ENCODE measurements around the gene CRYBG2.

CRYBG2 gene

GRCh38 chr1:26351590-26352337 is 2.2 kb downstream of the CRYBG2 start:
- H3K9ac ChIP-seq, result no peak overlapping the region
- H3K9me3 ChIP-seq, result no peaks in the 10 kb centered on the region
- H3K4me1 ChIP-seq, result no peaks in the 10 kb centered on the region
- no peaks in the 10 kb centered on the region for H4K20me1 ChIP-seq
- H3K36me3 ChIP-seq, result no peaks in the 10 kb centered on the region
- TF ChIP-seq Cebpa-rat (IDR thresholded peaks at IDR 0.05), result no peak
- H3K4me2 ChIP-seq, result no peak overlapping the region
- H3K27me3 ChIP-seq, result no peaks in the 10 kb centered on the region
- no peak overlapping the region for H3K4me3 ChIP-seq
- no peak overlapping the region for H3K27ac ChIP-seq

GRCh38 chr1:26350701-26351589 is 3.0 kb downstream of the CRYBG2 start:
- Histone ChIP-seq H3K36me3 (no peaks in the 10 kb centered on the region), H3K4me2 (no peak overlapping the region), H3K4me3 (no peak overlapping the region), H3K4me1 (no peaks in the 10 kb centered on the region), H3K9ac (no peak overlapping the region), H3K27ac (no peak overlapping the region), H3K9me3 (no peaks in the 10 kb centered on the region), H4K20me1 (no peaks in the 10 kb centered on the region), H3K27me3 (no peaks in the 10 kb centered on the region)
- TF ChIP-seq Cebpa-rat (IDR thresholded peaks at IDR 0.05), result no peak

DNA sequence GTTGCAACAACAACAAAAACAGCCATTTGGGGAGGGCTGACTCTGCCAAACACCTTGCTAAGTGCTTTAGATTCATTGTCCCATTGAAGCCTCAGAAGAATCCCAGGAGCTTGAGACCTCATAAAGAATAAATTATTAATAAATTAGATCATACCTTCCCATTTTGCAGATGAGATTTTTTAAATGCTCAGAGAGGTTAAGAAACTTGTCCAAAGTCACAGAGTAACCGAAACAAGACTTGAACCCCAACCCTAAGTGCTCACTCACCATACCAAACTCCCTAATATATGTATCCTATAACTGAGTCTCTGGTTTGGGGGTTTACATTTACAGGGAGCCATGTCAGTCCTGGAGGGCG is 3.6 kb downstream of the CRYBG2 start:
- Histone ChIP-seq H4K20me1 (no peaks in the 10 kb centered on the region), H3K27ac (no peak overlapping the region), H3K36me3 (no peaks in the 10 kb centered on the region), H3K4me2 (no peak overlapping the region), H3K27me3 (no peaks in the 10 kb centered on the region), H3K9me3 (no peaks in the 10 kb centered on the region), H3K4me1 (no peaks in the 10 kb centered on the region), H3K9ac (no peak overlapping the region), H3K4me3 (no peak overlapping the region)
- no peak for TF ChIP-seq Cebpa-rat (IDR thresholded peaks at IDR 0.05)

DNA sequence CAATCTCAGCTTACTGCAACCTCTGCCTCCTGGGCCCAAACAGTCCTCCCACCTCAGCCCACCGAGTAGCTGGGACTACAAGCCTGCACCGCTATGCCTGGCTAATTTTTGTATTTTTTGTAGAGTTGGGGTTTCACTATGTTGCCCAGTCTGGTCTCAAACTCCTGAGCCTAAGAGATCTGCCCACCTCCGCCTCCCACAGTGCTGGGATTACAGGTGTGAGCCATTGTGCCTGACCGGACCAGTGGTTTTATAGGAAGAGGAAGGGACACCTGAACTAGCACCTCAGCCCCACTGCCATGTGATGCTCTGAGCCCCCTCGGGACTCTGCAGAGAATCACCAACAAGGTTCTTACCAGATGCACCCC is 4.1 kb downstream of the CRYBG2 start:
- Histone ChIP-seq H3K27ac (no peak overlapping the region), H3K9me3 (no peaks in the 10 kb centered on the region), H3K36me3 (no peaks in the 10 kb centered on the region), H3K27me3 (no peaks in the 10 kb centered on the region), H3K4me3 (no peak overlapping the region), H3K4me2 (no peak overlapping the region), H3K4me1 (no peaks in the 10 kb centered on the region), H4K20me1 (no peaks in the 10 kb centered on the region), H3K9ac (no peak overlapping the region)
- no peak for TF ChIP-seq Cebpa-rat (IDR thresholded peaks at IDR 0.05)

DNA sequence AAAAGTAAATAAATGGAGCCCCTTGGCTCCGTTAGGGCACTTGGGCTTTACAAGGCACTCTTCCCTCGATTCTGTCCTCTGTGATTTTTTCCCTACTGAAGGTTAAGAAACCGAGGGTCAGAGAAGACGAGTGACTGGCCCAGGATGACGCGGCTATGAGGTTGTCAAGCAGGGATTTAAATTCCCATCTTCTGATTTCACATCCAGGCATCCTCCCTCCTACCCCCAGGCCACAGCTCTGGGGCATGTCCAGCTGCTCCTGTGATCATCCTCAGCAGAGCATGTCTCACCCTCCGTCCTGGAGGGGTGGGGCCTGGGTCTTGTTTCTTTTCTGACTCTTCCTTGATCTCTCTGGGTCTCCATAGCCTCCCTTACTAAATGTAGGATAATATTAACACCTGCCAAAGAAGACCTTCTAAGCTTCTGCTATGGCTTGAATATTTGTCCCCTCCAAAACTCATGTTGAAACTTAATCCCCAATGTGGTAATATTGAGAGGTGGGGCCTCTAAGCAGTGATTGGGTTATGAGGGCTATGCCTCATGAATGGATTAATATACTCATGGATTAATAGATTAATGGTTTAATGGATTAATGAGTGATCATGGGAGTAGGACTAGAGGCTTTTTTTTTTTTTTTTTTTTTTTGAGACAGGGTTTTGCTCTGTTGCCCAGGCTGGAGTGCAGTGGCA is 4.6 kb downstream of the CRYBG2 start:
- Histone ChIP-seq H3K36me3 (no peaks in the 10 kb centered on the region), H3K9ac (no peak overlapping the region), H4K20me1 (no peaks in the 10 kb centered on the region), H3K27ac (no peak overlapping the region), H3K4me2 (no peak overlapping the region), H3K4me1 (no peaks in the 10 kb centered on the region), H3K27me3 (no peaks in the 10 kb centered on the region), H3K4me3 (no peak overlapping the region), H3K9me3 (no peaks in the 10 kb centered on the region)
- TF ChIP-seq Cebpa-rat (IDR thresholded peaks at IDR 0.05), result no peak

DNA sequence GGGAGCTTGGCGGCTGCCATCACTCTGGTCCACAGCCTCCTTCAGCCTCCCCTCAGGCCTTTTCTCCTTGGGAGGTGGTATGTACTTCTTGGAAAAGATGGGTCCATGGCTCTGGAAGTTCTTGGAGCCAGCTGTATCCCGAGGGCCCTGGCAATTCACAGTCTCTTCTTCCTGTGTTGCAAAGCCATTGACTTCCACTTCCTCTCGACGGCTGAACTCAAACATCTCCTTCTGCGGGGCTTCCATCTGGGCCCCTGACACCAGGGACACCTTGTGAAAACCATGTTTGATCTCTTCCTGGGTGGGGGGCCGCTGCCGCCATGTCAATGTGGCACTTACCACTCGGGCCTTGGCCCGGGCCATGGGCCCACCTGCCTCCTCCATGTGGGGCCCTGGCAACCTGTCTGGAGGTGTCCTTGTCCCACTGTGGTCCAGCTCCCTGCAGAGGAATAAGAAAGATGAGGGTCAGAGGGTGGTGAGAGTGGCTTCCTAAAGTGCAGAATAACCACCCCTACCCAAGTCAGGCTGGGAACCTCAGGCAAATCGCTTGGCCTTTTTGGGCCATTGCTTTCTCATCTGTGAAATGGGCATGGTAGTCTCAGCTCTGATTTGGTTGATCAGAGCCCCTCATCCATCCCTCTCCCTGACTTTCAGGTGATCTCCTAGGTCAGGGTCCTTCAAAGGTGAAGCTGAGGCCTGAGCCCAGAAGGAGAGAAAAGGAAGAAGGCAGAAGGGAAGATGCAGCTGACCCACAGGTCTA is 7.5 kb downstream of the CRYBG2 start:
- H3K9ac ChIP-seq, result no peak overlapping the region
- H4K20me1 ChIP-seq, result no peaks in the 10 kb centered on the region
- H3K27me3 ChIP-seq, result no peaks in the 10 kb centered on the region
- TF ChIP-seq Cebpa-rat (IDR thresholded peaks at IDR 0.05), result no peak
- no peak overlapping the region for H3K27ac ChIP-seq
- no peaks in the 10 kb centered on the region for H3K4me1 ChIP-seq
- no peak overlapping the region for H3K4me3 ChIP-seq
- H3K36me3 ChIP-seq, result no peaks in the 10 kb centered on the region
- no peak overlapping the region for H3K4me2 ChIP-seq
- no peaks in the 10 kb centered on the region for H3K9me3 ChIP-seq

DNA sequence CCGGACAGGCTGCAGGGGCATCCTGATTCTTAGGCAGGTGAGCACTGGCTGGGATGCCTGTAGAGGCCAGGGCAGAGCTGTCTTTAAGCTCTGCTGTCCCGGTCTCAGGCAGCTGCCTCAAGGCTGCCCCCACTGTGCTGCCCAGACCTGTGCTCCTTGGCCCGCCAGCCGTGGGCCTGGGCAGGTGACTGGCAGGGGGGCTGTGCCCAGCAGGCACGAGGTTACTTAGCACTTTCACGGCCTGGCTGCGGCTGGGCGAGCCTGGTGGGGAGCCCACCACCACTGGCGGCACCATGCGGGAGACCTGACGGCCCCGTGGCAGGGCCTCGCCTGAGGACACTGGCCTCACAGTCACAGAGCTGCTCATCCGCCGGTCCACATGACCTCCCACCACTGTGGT is 8.2 kb downstream of the CRYBG2 start:
- no peak for TF ChIP-seq Cebpa-rat (IDR thresholded peaks at IDR 0.05)

DNA sequence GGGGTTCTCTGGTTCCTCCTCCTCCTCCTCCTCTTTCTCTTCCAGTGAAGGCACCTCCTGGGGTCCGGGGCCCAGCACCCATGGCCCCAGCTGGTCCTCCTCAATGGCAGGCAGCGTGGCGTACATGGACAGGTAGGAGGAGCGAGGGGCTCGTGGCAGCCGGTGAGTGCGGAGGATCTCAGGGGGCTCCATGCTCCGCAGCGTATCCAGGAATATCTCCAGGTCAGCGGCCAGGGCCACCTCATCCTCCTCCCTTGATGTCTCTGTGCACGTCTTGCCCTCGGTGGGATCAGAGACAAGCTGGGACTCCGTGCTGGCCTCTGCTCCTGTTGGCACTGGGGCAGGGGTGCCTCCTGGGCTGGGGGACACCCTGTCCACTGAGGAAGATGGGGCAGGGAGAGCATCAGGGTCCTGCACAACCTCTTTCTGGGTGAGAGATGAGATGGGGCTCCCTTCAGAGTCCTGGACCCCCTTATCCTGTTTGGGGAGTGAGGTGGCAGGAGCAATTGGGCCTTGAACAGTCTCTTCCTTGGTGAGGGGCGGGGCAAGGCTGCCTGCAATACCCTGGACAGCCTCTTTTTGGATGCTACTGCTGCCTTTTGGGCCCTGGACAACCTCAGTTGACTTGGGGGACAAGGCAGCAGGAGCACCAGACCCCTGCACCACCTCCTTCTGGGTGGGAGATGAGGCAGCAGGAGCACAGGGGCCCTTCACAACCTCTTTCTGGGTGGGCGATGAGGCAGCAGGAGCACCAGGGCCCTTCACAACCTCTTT is 9.6 kb downstream of the CRYBG2 start:
- no peaks in the 10 kb centered on the region for H3K36me3 ChIP-seq
- no peak for TF ChIP-seq Cebpa-rat (IDR thresholded peaks at IDR 0.05)

More for the DNA sequence above, 8.2 kb downstream of the CRYBG2 start:
- Histone ChIP-seq H3K4me3 (no peak overlapping the region), H3K9ac (no peak overlapping the region), H3K27me3 (no peaks in the 10 kb centered on the region), H3K4me1 (no peaks in the 10 kb centered on the region), H4K20me1 (no peaks in the 10 kb centered on the region), H3K4me2 (no peak overlapping the region), H3K36me3 (no peaks in the 10 kb centered on the region), H3K27ac (no peak overlapping the region), H3K9me3 (no peaks in the 10 kb centered on the region)

DNA sequence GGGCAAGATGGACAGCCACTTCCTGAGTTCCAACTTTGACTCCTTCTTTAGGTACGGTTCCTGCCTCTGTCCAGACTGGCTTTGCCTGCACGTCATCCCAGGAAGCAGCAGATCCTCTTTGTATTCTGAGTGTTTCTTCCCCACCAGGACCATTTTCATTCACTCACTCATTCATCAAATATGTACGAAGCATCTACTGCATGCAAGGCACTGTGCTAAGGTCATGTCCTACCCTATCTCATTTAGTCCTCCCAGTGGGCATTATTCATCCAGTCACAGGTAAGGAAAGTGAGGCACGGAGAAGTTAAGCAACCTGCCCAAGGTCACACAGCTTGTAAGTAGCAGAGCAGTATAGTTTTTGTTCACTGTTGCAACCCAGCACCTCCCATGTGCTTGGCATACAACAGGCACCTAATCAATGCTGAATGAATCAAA is 13.9 kb downstream of the CRYBG2 start:
- H3K36me3 ChIP-seq, result no peaks in the 10 kb centered on the region
- H3K27ac ChIP-seq, result no peak overlapping the region
- H3K9ac ChIP-seq, result no peak overlapping the region
- TF ChIP-seq Cebpa-rat (IDR thresholded peaks at IDR 0.05), result no peak
- no peak overlapping the region for H3K4me2 ChIP-seq
- H3K4me3 ChIP-seq, result no peak overlapping the region
- no peaks in the 10 kb centered on the region for H4K20me1 ChIP-seq
- no peaks in the 10 kb centered on the region for H3K9me3 ChIP-seq
- H3K4me1 ChIP-seq, result peaks cover 17% of the 10 kb centered on the region
- peaks cover 24% of the 10 kb centered on the region for H3K27me3 ChIP-seq

More for the DNA sequence above, 9.6 kb downstream of the CRYBG2 start:
- Histone ChIP-seq H3K9ac (no peak overlapping the region), H3K9me3 (no peaks in the 10 kb centered on the region), H3K4me3 (no peak overlapping the region), H3K27ac (no peak overlapping the region), H3K27me3 (no peaks in the 10 kb centered on the region), H4K20me1 (no peaks in the 10 kb centered on the region), H3K4me1 (no peaks in the 10 kb centered on the region), H3K4me2 (no peak overlapping the region)

Data from BLaER1 (cell line).